GM23248 (cell line): ENCODE measurements around the gene TMEM150A. TPM values are rescaled to one million over a fixed set of nuclear protein-coding genes. Genes with fewer than 3 reads are reported as not detected.

Experiments
- DNase-seq: peaks from one replicate; pipeline ENCODE4 v3.0.0-alpha.2; 2015
- H2AFZ ChIP-seq: fragments of 200-600 bp; sonication (generic); 2 replicates; pipeline ENCODE4 v1.6.1; 2016; ENCODE audit warnings: antibody characterized with exemption
- H3F3A ChIP-seq: fragments of 200-600 bp; sonication (generic); 2 replicates; pipeline ENCODE4 v1.6.1; 2016; ENCODE audit warnings: mild to moderate bottlenecking, antibody characterized with exemption, mixed run types; ENCODE audit not compliant: insufficient read depth
- H3K27ac ChIP-seq: fragments of 200-600 bp; sonication (generic); 2 replicates; pipeline ENCODE4 v1.5.1; 2016; ENCODE audit warnings: mild to moderate bottlenecking
- H3K27me3 ChIP-seq: fragments of 200-600 bp; sonication (generic); replicated peaks from 2 replicates; pipeline ENCODE4 v1.6.1; 2016; ENCODE audit warnings: mild to moderate bottlenecking; ENCODE audit not compliant: insufficient read depth
- H3K36me3 ChIP-seq: fragments of 200-600 bp; sonication (generic); 2 replicates; pipeline ENCODE4 v1.6.1; 2016; ENCODE audit warnings: low read depth, mild to moderate bottlenecking
- H3K4me1 ChIP-seq: fragments of 200-600 bp; sonication (generic); 2 replicates; pipeline ENCODE4 v1.6.1; 2016; ENCODE audit warnings: mild to moderate bottlenecking; ENCODE audit not compliant: insufficient read depth
- H3K4me2 ChIP-seq: fragments of 200-600 bp; sonication (generic); one replicate; pipeline ENCODE4 v1.6.1; 2016; ENCODE audit warnings: mild to moderate bottlenecking; ENCODE audit not compliant: unreplicated experiment
- H3K4me3 ChIP-seq: fragments of 200-600 bp; sonication (generic); 2 replicates; pipeline ENCODE4 v1.5.1; 2016; ENCODE audit warnings: mild to moderate bottlenecking
- H3K79me2 ChIP-seq: fragments of 200-600 bp; sonication (generic); 2 replicates; pipeline ENCODE4 v1.6.1; 2016; ENCODE audit warnings: mild to moderate bottlenecking; ENCODE audit not compliant: insufficient read depth
- H3K9ac ChIP-seq: fragments of 200-600 bp; sonication (generic); 2 replicates; pipeline ENCODE4 v1.6.1; 2016; ENCODE audit warnings: mild to moderate bottlenecking
- H3K9me2 ChIP-seq: fragments of 200-600 bp; sonication (generic); 2 replicates; pipeline ENCODE4 v1.6.1; 2016; ENCODE audit warnings: mixed run types, mild to moderate bottlenecking, moderate library complexity; ENCODE audit not compliant: insufficient read depth
- H3K9me3 ChIP-seq: fragments of 200-600 bp; sonication (generic); one replicate; pipeline ENCODE4 v1.6.1; 2017; ENCODE audit warnings: low read depth
- H4K20me1 ChIP-seq: fragments of 200-600 bp; sonication (generic); 2 replicates; pipeline ENCODE4 v1.6.0; 2016; ENCODE audit not compliant: insufficient read depth
- EZH2 ChIP-seq: fragments of 200-600 bp; sonication (generic); IDR thresholded peaks from 2 replicates; pipeline ENCODE4 v1.6.1; 2018; ENCODE audit warnings: antibody characterized with exemption, mild to moderate bottlenecking; ENCODE audit not compliant: insufficient read depth, poor library complexity, severe bottlenecking
- EZH2phosphoT487 ChIP-seq: fragments of 200-600 bp; sonication (generic); IDR thresholded peaks from 2 replicates; pipeline ENCODE4 v1.6.1; 2018; ENCODE audit warnings: antibody characterized with exemption, moderate library complexity, mild to moderate bottlenecking, low read depth; ENCODE audit not compliant: insufficient read depth
- WGBS, 2 experiments: methylation state at CpG; one replicate each; pipeline ENCODE4 v1.1.6; 2015 to 2017; ENCODE audit warnings: low lambda C conversion rate in 2 of 2, low coverage in 1 of 2; ENCODE audit errors: missing lambda C conversion rate in 2 of 2; 5-methylcytosine and 5-hydroxymethylcytosine counted together
- in situ Hi-C: fragments of 300-500 bp; cut with MboI; formaldehyde crosslinking; loops from 2 replicates; pipeline ENCODE4 v1.15.0; 2020
- polyA plus RNA-seq: library from polyadenylated mRNA; unstranded; fragments of >200 nt; fragmentation: Nextera tagmentation; extraction: Ambion mirVana; gene quantifications from 2 replicates; pipeline ENCODE4 v1.2.1, GENCODE V29; 2016
- total RNA-seq: library from RNA; depleted of rRNA; stranded (reverse); fragments of >200 nt; shearing (Covaris generic); gene quantifications from 2 replicates; pipeline ENCODE4 v1.2.3, GENCODE V29; 2014

Gene TMEM150A
- total and polyA plus RNA-seq, 2 experiments from 2014 or later, result 20.9 to 35.7 TPM

DNA sequence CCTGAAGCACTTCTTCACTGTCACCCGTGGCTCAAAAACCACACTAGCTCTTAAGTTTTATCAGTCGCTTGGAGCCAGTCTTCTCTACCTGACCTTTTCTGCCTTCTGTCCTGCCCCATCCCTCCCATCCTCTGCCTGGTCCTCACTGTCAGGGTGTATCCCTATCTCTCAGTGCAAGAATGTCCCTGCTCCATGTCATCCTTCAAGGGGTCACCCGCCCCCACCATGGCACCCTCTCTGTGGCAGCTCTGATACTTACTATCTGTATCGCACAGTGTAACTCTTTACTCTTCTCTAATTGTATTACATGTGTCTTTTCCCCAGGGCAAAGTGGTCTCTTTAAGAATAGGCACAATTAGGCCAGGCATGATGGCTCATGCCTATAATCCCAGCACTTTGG, 13.9 kb downstream of the TMEM150A start:
- in situ Hi-C loops, result no loop called here
- Histone ChIP-seq H3K4me2 (no peak overlapping the region), H3K4me3 (no peak overlapping the region)

DNA sequence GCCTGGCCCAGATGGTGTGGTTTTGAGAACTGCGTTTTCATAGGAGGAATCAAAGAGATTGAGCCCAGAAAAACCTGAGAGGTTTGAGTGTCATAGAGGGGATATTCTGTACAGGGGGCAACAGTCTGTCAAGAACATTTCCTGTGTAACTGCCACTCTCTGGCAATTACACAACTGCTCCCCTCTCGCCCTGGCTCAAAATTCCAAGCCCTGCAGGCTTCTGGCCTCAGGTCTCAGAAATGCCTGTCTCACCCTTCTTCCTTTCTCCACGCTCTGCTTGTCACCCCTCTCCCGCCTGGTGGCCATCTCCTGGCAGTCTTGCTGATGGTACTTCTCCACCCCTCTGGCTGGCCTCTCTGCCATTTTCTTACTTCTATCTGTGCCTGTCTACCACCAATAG, 14.3 kb downstream of the TMEM150A start:
- Histone ChIP-seq H3K27me3 (no peaks in the 10 kb centered on the region), H3K36me3 (no peaks in the 10 kb centered on the region), H4K20me1 (no peaks in the 10 kb centered on the region), H3K27ac (no peak overlapping the region), H3K79me2 (peaks cover 54% of the 10 kb centered on the region), H3K4me1 (peaks cover 50% of the 10 kb centered on the region), H3F3A (peaks cover 46% of the 10 kb centered on the region), H2AFZ (no peak overlapping the region), H3K4me2 (no peak overlapping the region), H3K4me3 (no peak overlapping the region), H3K9me2 (no peaks in the 10 kb centered on the region), H3K9me3 (no peaks in the 10 kb centered on the region), H3K9ac (no peak overlapping the region)
- 80 to 88% methylated on average over 4 of the region's 4 CpGs for WGBS, 2 experiments
- no peak for DNase-seq
- TF ChIP-seq EZH2phosphoT487 (no peak), EZH2 (no peak)
- in situ Hi-C loops, result no loop called here

More for the DNA sequence above, 13.9 kb downstream of the TMEM150A start:
- Histone ChIP-seq H2AFZ (no peak overlapping the region), H3K9me2 (no peaks in the 10 kb centered on the region), H4K20me1 (no peaks in the 10 kb centered on the region), H3K27ac (no peak overlapping the region), H3K9me3 (no peaks in the 10 kb centered on the region), H3K79me2 (peaks cover 58% of the 10 kb centered on the region), H3F3A (peaks cover 46% of the 10 kb centered on the region), H3K36me3 (no peaks in the 10 kb centered on the region), H3K9ac (no peak overlapping the region), H3K27me3 (no peaks in the 10 kb centered on the region), H3K4me1 (peaks cover 50% of the 10 kb centered on the region)
- TF ChIP-seq EZH2phosphoT487 (no peak), EZH2 (no peak)
- no peak for DNase-seq
- 56 to 62% methylated on average over 4 of the region's 4 CpGs for WGBS, 2 experiments

GRCh38 chr2:85585781-85586105, 16.8 kb downstream of the TMEM150A start:
- H4K20me1 ChIP-seq, result no peaks in the 10 kb centered on the region

DNA sequence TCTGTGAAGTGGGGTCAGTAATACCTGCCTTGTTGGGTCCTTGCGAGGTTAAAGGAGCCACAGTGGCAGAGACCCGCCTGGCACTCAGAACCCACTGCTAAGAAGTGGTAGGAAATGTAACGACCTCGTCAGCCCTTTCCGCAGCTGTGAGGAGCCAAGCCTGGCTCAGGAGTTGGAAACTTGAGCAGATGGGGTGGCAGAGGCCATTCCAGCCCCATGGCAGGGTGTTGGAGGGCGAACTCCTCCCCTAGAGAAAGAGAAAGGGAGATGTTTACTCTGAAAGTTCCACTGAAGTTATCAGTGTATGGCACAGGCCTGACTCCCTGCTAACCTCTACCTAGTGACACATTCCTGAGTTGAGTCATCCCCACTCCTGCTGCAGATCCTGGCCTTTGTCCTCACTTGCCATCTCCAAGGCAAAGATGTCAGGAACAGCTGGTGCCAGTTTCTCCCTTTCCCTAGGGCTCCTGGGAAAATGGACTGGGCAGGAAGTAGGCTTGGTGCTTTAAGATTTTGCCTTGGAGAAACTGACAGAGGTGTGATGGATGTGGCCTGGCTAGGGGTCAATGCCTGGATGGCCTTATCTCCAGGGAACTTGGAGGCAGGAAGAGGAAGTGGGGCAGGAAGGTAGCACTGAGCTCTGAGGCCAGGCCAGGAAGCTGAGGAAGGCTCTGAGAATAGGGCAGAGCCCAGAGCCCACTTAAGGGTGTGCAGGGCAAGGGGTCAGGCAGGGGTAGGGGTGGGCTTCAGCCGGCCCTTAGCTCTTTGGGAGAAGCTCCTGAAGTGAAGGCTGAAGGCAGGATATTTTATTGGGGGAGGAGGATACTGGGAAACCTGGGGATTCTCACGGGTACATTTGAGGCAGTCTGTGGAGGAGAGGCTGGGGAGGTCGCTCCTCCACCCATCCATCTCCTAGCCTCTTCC, 17.4 kb downstream of the TMEM150A start:
- Histone ChIP-seq H4K20me1 (no peaks in the 10 kb centered on the region), H3K4me3 (peak overlapping the region; percentile 78), H3K9me3 (no peaks in the 10 kb centered on the region), H3K4me1 (peaks cover 29% of the 10 kb centered on the region), H3K79me2 (peaks cover 34% of the 10 kb centered on the region), H3K36me3 (no peaks in the 10 kb centered on the region), H3K4me2 (peak overlapping the region; percentile 91), H3K9me2 (no peaks in the 10 kb centered on the region), H2AFZ (peak overlapping the region; percentile 83), H3K9ac (peak overlapping the region; percentile 82), H3K27me3 (no peaks in the 10 kb centered on the region), H3K27ac (peak overlapping the region; percentile 80), H3F3A (peaks cover 27% of the 10 kb centered on the region)
- TF ChIP-seq EZH2 (no peak), EZH2phosphoT487 (no peak)
- in situ Hi-C loops, result no loop called here
- 5 to 11% methylated on average over 9 of the region's 9 CpGs for WGBS, 2 experiments
- DNase-seq, result peak; percentile 82

More at GRCh38 chr2:85585781-85586105, 16.8 kb downstream of the TMEM150A start:
- peak; percentile 73 for DNase-seq
- no peaks in the 10 kb centered on the region for H3K9me3 ChIP-seq
- TF ChIP-seq EZH2phosphoT487 (no peak), EZH2 (no peak)
- no peaks in the 10 kb centered on the region for H3K36me3 ChIP-seq
- H3K27ac ChIP-seq, result peak overlapping the region; percentile 80
- no peaks in the 10 kb centered on the region for H3K9me2 ChIP-seq
- in situ Hi-C loops, result no loop called here
- no peaks in the 10 kb centered on the region for H3K27me3 ChIP-seq
- peaks cover 35% of the 10 kb centered on the region for H3K4me1 ChIP-seq
- H3K9ac ChIP-seq, result peak overlapping the region; percentile 82
- H3K4me3 ChIP-seq, result peak overlapping the region; percentile 78
- WGBS, 2 experiments, result 42 to 50% methylated on average over 1 of the region's 1 CpG
- H3K4me2 ChIP-seq, result peak overlapping the region; percentile 91
- H2AFZ ChIP-seq, result no peak overlapping the region
- peaks cover 33% of the 10 kb centered on the region for H3F3A ChIP-seq
- H3K79me2 ChIP-seq, result peaks cover 34% of the 10 kb centered on the region
